ENCODE data around the gene AWAT2.
"Not testable (repeated sequence)": the region's sequence is repeated elsewhere in the genome, so short reads cannot be mapped to it uniquely, and the experiment has no call there.

AWAT2 gene

GRCh38 chrX:70041993-70042392 lies 7.7 kb downstream of the AWAT2 start:
- DNase-seq, result no peak

- DNase-seq, result no peak
Observed at GRCh38 chrX:70039758-70040157, 10.0 kb downstream of the AWAT2 start.

GRCh38 chrX:70038951-70039350 lies 10.8 kb downstream of the AWAT2 start:
- no peak for DNase-seq

GRCh38 chrX:70038515-70038914 lies 11.2 kb downstream of the AWAT2 start:
- DNase-seq, result no peak

- DNase-seq, result no peak
Observed at GRCh38 chrX:70034646-70035045, 15.1 kb downstream of the AWAT2 start.

GRCh38 chrX:70033348-70034051 lies 16.2 kb downstream of the AWAT2 start:
- peak; percentile 12 for DNase-seq

GRCh38 chrX:70032792-70033191 lies 16.9 kb downstream of the AWAT2 start:
- DNase-seq, result no peak

- peak; percentile 22 for DNase-seq
Observed at GRCh38 chrX:70030301-70030767, 19.4 kb downstream of the AWAT2 start.

- DNase-seq, result no peak
Observed at GRCh38 chrX:70029863-70030262, 19.9 kb downstream of the AWAT2 start.

GRCh38 chrX:70026851-70027200 lies 22.9 kb downstream of the AWAT2 start:
- no peak for DNase-seq

GRCh38 chrX:70026112-70026850 lies 23.5 kb downstream of the AWAT2 start:
- DNase-seq, result no peak

GRCh38 chrX:70025464-70025863 lies 24.3 kb downstream of the AWAT2 start:
- DNase-seq, result no peak

GRCh38 chrX:70022616-70023015 lies 27.1 kb downstream of the AWAT2 start:
- no peak for DNase-seq

- DNase-seq, result no peak
Observed at GRCh38 chrX:70016513-70016912, 33.2 kb downstream of the AWAT2 start.

- DNase-seq, result no peak
Observed at GRCh38 chrX:70013466-70014381, 36.0 kb downstream of the AWAT2 start.

- DNase-seq, result no peak
Observed at GRCh38 chrX:70012756-70013155, 37.0 kb downstream of the AWAT2 start.

- no peak for DNase-seq
Observed at GRCh38 chrX:70009970-70010369, 39.8 kb downstream of the AWAT2 start.

- no peak for DNase-seq
Observed at GRCh38 chrX:70009049-70009448, 40.7 kb downstream of the AWAT2 start.

- no peak for DNase-seq
Observed at GRCh38 chrX:70007946-70008345, 41.8 kb downstream of the AWAT2 start.

- no peak for DNase-seq
Observed at GRCh38 chrX:70001708-70002341, 47.9 kb downstream of the AWAT2 start.

- no peak for DNase-seq
Observed at GRCh38 chrX:70001269-70001668, 48.5 kb downstream of the AWAT2 start.

GRCh38 chrX:69998299-69998698 lies 51.4 kb downstream of the AWAT2 start:
- DNase-seq, result not testable (repeated sequence)

- no peak for DNase-seq
Observed at GRCh38 chrX:69996113-69996468, 53.6 kb downstream of the AWAT2 start.
